H1 (cell line): ENCODE measurements around the gene ACKR1. TPM values are rescaled to one million over a fixed set of nuclear protein-coding genes. Genes with fewer than 3 reads are reported as not detected.

Experiments
- CTCF ChIP-seq, 3 experiments: IDR thresholded peaks; 1 replicate in 2 of 3; 2 replicates in 1 of 3; pipeline versions ENCODE4 v1.5.1 to v1.6.1; 2011; ENCODE audit warnings: low read length in 3 of 3, mild to moderate bottlenecking in 3 of 3, inconsistent platforms in 2 of 3, low read depth in 1 of 3, moderate library complexity in 1 of 3; ENCODE audit not compliant: insufficient read depth in 1 of 3; ENCODE audit errors: control extremely low read depth in 1 of 3
- polyA plus RNA-seq, 7 experiments: library from polyadenylated mRNA; depleted of rRNA in 3 of 7; stranded (reverse) in 5 of 7; unstranded in 2 of 7; fragments of >200 nt in 5 of 7; fragments of 200-250 nt in 2 of 7; gene quantifications; 1 replicate in 5 of 7; 2 replicates in 1 of 7; 4 replicates in 1 of 7; pipeline versions ENCODE4 v1.2.1 to v1.2.3, GENCODE V29; 2011 to 2013; ENCODE audit warnings: missing spikeins in 2 of 7, mixed read lengths in 2 of 7
- total RNA-seq: library from RNA; stranded (reverse); fragmentation: NEBNext Ultra II Directional; extraction: Animal tissue kit (Norgen Biotek cat#: 25700); gene quantifications from 2 replicates; pipeline ENCODE4 v1.2.1, GENCODE V29; 2021

Gene ACKR1
- total and polyA plus RNA-seq, 2 of the 8 experiments (the other 6 are each of a cell fraction or from before 2014, with no cell fraction given): 0.61 to 1.00 TPM

- peak; percentile 96 to 100 (median 100) for TF ChIP-seq CTCF (IDR thresholded peaks at IDR 0.05; ENCODE audit: control extremely low read depth in 1 of 3, insufficient read depth in 1 of 3, low read depth in 1 of 3, low read length in 3 of 3)
These were observed 43.5 kb upstream of the ACKR1 start (continued) for GRCh38 chr1:159161001-159161718.
